Psoas muscle (tissue), 8 donors: Measurements from ENCODE around the gene PALLD. TPM values are rescaled to one million over a fixed set of nuclear protein-coding genes. Genes with fewer than 3 reads are reported as not detected.

Source experiments
- ATAC-seq, 4 donors: fragments of 200-7000 bp; cut with Tn5 transposase; one replicate each; pipeline ENCODE4 v1.9.1; 2020; ENCODE audit warnings: moderate library complexity in 3 of 4, mild to moderate bottlenecking in 2 of 4
- DNase-seq, 2 donors: peaks; one replicate each; pipeline ENCODE4 v3.0.0-alpha.2; 2020
- H3K27ac ChIP-seq: fragments of 200-600 bp; one replicate; pipeline ENCODE4 v1.8.0; 2022
- H3K27me3 ChIP-seq, 3 donors: fragments of 200-600 bp in 1 of 3; one replicate each; pipeline versions ENCODE4 v1.6.1 to v1.8.0; 2013 to 2022; ENCODE audit warnings: low read length in 2 of 3, mild to moderate bottlenecking in 2 of 3, moderate library complexity in 1 of 3; ENCODE audit not compliant: insufficient read depth in 3 of 3
- H3K36me3 ChIP-seq, 2 donors: fragments of 200-600 bp in 1 of 2; one replicate each; pipeline versions ENCODE4 v1.6.1 to v1.8.0; 2013 to 2022; ENCODE audit warnings: low read depth in 1 of 2, mild to moderate bottlenecking in 1 of 2, moderate library complexity in 1 of 2; ENCODE audit not compliant: insufficient read depth in 1 of 2
- H3K4me1 ChIP-seq: fragments of 200-600 bp; one replicate; pipeline ENCODE4 v1.8.0; 2022
- H3K4me3 ChIP-seq: fragments of 200-600 bp; one replicate; pipeline ENCODE4 v1.8.0; 2022; ENCODE audit warnings: mild to moderate bottlenecking
- H3K9me3 ChIP-seq: fragments of 200-600 bp; one replicate; pipeline ENCODE4 v1.8.0; 2022
- CTCF ChIP-seq: fragments of 200-600 bp; IDR thresholded peaks from one replicate; pipeline ENCODE4 v1.8.0; 2022; ENCODE audit warnings: antibody characterized with exemption
- WGBS, 3 donors: extraction: QIAGEN DNeasy Blood & Tissue Kit; methylation state at CpG; one replicate each; pipeline versions ENCODE4 v1.1.6 to v1.1.7; 2013; 5-methylcytosine and 5-hydroxymethylcytosine counted together
- intact Hi-C, 2 donors: fragments of 100-400 bp; cut with DNase I; formaldehyde crosslinking; loops; one replicate each; pipeline versions ENCODE4 v1.11.0 to v1.14.2; 2022
- polyA plus RNA-seq, 3 donors: library from polyadenylated mRNA; stranded (reverse); fragments of 200-250 nt; gene quantifications; one replicate each; pipeline ENCODE4 v1.2.3, GENCODE V29; 2013
- total RNA-seq, 4 donors: library from RNA; stranded (reverse); fragmentation: NEBNext Ultra II Directional in 2 of 4; extraction: Animal tissue kit (Norgen Biotek cat#: 25700) in 2 of 4; gene quantifications; one replicate each; pipeline versions ENCODE4 v1.2.1 to v1.2.4, GENCODE V29; 2021 to 2023
- donor health status: healthy with polysubstance abuse.
- donor health status: DM: no; HTN: no; CAD: no; lungs with moderate emphysema.
- donor health status: Bipolar disorder and iron deficiency.
- donor health status: healthy.
- donor health status: DM: yes; HTN: yes; CAD: no.
- donor health status: DM: no; HTN: no; CAD: no.
- donor health status: DM: no; HTN: no; CAD: no.
- donor health status: DM: yes; HTN: yes; CAD: no.

The PALLD gene
- total and polyA plus RNA-seq, 7 donors = 19.2 to 245 (median 168) TPM

- TF ChIP-seq CTCF = no peak
- intact Hi-C loops = no loop called here
- Histone ChIP-seq H3K36me3 (peaks cover 0 to 3% of the 10 kb centered on the region in 2 donors), H3K4me1 (peaks cover 44% of the 10 kb centered on the region), H3K9me3 (no peaks in the 10 kb centered on the region), H3K27ac (peak overlapping the region; percentile 56), H3K4me3 (no peak overlapping the region), H3K27me3 (no peaks in the 10 kb centered on the region)
- WGBS, 3 donors = 22 to 51% (median 30%) methylated on average over 2 of the region's 2 CpGs
- no peak for DNase-seq
- no peak for ATAC-seq
These were observed 359.5 kb downstream of the PALLD start for GRCh38 chr4:168856312-168856711.

GRCh38 chr4:168857009-168857408 lies 360.2 kb downstream of the PALLD start:
- intact Hi-C loops = no loop called here
- peak overlapping the region; percentile 56 for H3K27ac ChIP-seq
- 53 to 83% (median 63%) methylated on average over 6 of the region's 6 CpGs for WGBS, 3 donors
- ATAC-seq (peak in 3 of 4 donors; percentile 48 to 64 (median 51)), DNase-seq (no peak)
- peaks cover 44% of the 10 kb centered on the region for H3K4me1 ChIP-seq
- no peak overlapping the region for H3K4me3 ChIP-seq
- H3K27me3 ChIP-seq = no peaks in the 10 kb centered on the region
- H3K36me3 ChIP-seq = peaks cover 0 to 3% of the 10 kb centered on the region in 2 donors
- TF ChIP-seq CTCF = peak; percentile 15
- H3K9me3 ChIP-seq = no peaks in the 10 kb centered on the region

- Histone ChIP-seq H3K27me3 (no peaks in the 10 kb centered on the region), H3K36me3 (peaks cover 0 to 3% of the 10 kb centered on the region in 2 donors), H3K27ac (peak overlapping the region; percentile 56), H3K4me1 (peaks cover 39% of the 10 kb centered on the region), H3K9me3 (no peaks in the 10 kb centered on the region), H3K4me3 (no peak overlapping the region)
- intact Hi-C loops = no loop called here
- WGBS, 3 donors = 71 to 91% (median 73%) methylated on average over 5 of the region's 5 CpGs
- ATAC-seq = no peak
- TF ChIP-seq CTCF = no peak
- no peak for DNase-seq
These were observed 360.9 kb downstream of the PALLD start for GRCh38 chr4:168857546-168858314.

GRCh38 chr4:168859100-168859499 lies 362.2 kb downstream of the PALLD start:
- DNase-seq = no peak

More at GRCh38 chr4:168859100-168859499, 362.2 kb downstream of the PALLD start:
- 84 to 93% (median 85%) methylated on average over 7 of the region's 7 CpGs for WGBS, 3 donors
- H3K27ac ChIP-seq = no peak overlapping the region
- TF ChIP-seq CTCF = no peak
- peaks cover 29% of the 10 kb centered on the region for H3K4me1 ChIP-seq
- H3K9me3 ChIP-seq = no peaks in the 10 kb centered on the region
- H3K36me3 ChIP-seq = peaks cover 0 to 3% of the 10 kb centered on the region in 2 donors
- ATAC-seq = peak in 1 of 4 donors; percentile 18
- H3K4me3 ChIP-seq = no peak overlapping the region
- H3K27me3 ChIP-seq = no peaks in the 10 kb centered on the region
- intact Hi-C loops = no loop called here
